H54 (cell line): Measurements from ENCODE around the gene XAGE2.
"Not testable (repeated sequence)": the region's sequence is repeated elsewhere in the genome, so short reads cannot be mapped to it uniquely, and the experiment has no call there.

Source experiments
- DNase-seq: peaks from one replicate; pipeline ENCODE4 v3.0.0; 2011; ENCODE audit warnings: low spot score, mixed read lengths; ENCODE audit not compliant: insufficient read length
- FAIRE-seq: peaks from 3 replicates; lab custom pipeline; 2011; peaks lifted over from hg19 to GRCh38; lab: Jason Lieb, UNC
- POLR2A ChIP-seq: IDR thresholded peaks from 2 replicates; pipeline ENCODE4 v1.6.1; 2011; ENCODE audit warnings: low read depth, mild to moderate bottlenecking, low read length

The XAGE2 gene, protein sequence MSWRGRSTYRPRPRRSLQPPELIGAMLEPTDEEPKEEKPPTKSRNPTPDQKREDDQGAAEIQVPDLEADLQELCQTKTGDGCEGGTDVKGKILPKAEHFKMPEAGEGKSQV

DNA sequence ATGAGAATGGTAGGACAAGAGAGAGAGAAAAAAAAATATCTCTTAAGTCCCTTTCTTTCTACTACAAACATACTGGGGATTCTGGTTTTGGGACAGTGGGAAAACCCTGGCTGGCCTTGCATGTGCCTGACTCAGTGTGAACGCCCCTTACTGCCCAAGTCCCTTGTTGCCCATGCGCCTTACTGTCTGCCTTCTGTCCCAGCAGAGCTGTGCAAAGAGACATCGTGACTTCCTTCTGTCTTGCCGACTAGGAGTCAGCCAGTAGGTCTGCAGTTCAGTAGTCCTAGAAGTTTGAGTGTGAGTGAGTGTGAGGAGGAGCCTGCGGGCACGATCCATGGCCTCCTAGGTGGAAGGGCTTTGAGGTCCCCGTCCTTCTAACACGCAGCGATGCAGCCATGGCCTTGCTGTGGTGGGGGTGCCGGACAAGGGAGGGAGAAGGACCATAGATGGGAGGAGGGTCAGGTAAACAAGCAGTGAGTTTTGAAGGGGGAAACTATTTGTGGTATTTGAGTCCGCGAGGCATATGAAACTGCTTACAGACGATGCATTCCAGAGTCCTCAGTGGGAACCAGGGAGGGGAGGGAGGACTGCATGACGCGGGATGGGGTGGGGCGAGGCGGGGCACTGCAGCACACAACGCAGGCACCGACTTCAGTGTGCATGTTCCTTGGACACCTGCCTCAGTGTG lies at the start of gene XAGE2:
Gene XAGE2, plus strand, starts transcription at position 654 of the 688 bp plus-strand sequence. CDS start 994 bp downstream, outside the sequence.
- no peak for FAIRE-seq
- TF ChIP-seq POLR2A = no peak
- DNase-seq = no peak

DNA sequence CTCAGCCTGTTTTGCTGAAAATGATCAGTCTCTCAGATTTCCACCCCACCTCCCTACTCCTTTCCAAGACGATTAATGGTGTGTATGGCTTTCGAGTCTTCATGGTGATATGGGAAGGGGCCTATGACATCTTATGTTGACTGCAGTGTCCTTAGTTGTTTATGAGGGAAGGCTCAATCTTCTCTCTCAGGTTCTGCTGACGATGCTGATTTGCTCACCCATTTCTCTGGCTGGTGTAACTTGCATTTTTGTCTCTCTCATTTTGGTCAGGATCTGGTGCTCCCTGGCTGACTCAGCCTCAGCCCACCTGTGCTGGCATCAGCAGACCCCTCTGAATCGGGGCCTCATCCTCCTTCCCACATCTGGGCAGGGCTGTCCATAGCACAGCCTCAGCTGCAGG lies 31.4 kb upstream of the XAGE2 start:
- no peak for FAIRE-seq
- DNase-seq = no peak
- TF ChIP-seq POLR2A = no peak

DNA sequence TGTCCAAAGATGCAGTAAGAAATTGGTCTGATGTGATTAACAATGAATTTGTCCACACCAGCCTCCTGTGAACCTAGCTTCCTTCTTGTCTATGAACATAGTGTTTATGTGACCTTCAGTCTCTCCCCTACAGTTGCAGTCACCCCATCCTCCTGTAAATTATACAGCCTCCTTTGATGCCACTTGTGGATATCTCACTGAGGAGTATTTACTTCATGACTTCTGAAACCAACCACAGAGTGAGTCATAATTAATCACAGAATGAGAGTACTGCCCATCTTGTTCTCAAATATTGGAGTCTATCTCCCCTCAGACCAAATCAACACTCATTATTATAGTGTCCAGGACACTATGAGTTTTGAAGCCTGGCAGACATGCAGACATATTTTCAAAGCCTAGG lies 27.3 kb upstream of the XAGE2 start:
- FAIRE-seq (no peak), DNase-seq (no peak)
- TF ChIP-seq POLR2A = no peak

DNA sequence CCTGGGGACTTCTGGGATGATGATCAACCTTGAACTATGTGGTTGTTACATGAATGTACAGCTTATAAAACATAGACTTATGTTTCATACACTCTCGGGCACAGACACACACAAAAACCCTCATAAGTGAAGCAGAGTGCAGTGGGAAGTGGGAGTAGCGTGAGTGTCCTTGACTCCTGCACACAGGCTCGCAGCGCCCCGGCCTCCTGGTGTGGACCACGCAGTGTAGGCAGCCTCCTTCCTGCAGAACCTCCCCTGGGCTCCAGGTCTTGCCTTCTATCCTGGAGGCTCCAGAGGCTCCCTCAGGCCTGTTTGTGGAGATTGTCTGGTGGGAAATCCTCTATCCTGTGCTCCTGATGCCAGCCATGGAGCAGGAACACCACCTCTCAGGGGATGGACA lies 25.7 kb upstream of the XAGE2 start:
- FAIRE-seq, DNase-seq: not testable (repeated sequence)

DNA sequence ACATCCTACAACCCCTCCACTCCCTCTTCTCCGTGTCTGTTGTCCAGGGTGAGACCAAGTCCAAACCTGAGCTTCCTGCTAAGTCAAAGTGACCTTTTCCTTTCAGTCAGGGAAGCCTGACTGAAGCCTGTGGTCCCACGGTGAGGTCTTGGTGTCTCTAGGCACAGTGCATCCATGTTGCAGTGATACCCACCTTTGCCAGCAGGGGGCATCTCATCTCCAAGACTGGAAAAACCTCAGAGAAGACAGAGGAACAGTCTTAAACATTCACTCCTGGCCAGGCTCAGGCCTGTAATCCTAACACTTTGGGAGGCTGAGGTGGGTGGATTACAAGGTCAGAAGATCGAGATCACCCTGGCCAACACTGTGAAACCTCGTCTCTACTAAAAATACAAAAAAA lies 23.4 kb upstream of the XAGE2 start:
- not testable (repeated sequence) for FAIRE-seq

DNA sequence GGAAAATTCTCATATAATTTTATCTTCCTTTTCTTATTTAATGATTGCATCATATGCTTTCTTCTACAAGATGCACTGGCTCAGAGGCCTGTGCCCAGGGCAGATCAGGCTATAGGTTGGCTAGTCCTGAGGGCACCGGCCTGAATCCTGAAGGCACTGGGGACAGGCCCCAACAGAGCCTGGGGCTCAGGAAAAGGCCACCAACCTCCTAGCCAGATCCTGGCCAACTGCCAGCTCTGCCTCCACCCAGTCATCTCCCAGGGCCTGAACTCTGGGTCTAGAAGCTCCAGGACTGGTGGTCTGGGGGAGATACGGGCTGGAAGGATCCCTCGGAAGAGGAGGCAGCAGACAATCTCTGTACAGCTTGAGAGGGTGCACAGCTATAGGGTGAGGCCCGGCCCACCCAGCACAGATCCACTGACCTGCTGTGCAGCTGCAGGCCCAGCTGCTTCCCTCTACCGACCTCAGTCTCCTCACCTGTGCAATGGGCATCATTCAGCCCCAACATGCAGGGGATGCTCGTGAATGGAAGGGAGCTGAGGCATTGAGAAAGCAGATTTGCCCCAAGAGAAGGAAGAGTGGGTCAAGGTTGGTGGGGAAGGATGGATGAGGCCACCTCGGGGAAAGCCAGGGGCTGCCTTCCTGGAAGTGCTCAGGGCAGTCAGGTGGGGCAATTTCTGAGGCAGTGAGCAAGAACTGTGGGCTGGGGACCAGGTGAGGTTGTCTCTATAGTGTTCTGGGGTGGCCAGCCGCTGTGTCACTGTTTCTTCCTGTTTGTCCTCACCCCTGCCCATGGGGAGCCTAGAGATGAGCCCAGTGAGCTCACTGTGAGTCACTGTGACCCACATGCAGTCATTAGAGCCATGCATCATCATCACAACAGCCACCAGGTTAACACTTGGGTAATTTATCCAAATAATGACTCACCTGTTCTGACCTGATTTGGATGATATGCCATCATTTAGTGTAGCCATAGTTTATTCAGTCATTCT lies 22.4 kb upstream of the XAGE2 start:
- no peak for TF ChIP-seq POLR2A
- no peak for FAIRE-seq
- peak; percentile 1 for DNase-seq

More for the DNA sequence above, 23.4 kb upstream of the XAGE2 start:
- DNase-seq = not testable (repeated sequence)

DNA sequence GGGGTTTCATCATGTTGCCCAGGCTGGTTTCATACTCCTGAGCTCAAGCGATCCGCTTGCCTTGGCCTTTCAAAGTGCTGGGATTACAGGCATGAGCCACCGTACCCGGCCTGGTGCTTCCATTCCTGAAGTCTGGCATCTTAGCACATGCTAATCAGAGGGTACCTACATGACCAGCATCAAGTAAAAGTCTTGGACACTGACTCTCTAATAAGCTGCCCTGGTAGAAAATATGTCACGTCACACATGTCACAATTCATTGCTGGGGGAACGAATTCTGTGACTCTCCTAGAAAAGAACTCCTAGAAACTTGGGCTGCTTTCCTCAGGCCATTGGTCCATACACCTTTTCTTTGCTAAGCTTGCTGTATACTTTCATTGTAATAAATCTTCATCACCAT lies 19.1 kb upstream of the XAGE2 start:
- no peak for FAIRE-seq
- TF ChIP-seq POLR2A = no peak
- DNase-seq = no peak

DNA sequence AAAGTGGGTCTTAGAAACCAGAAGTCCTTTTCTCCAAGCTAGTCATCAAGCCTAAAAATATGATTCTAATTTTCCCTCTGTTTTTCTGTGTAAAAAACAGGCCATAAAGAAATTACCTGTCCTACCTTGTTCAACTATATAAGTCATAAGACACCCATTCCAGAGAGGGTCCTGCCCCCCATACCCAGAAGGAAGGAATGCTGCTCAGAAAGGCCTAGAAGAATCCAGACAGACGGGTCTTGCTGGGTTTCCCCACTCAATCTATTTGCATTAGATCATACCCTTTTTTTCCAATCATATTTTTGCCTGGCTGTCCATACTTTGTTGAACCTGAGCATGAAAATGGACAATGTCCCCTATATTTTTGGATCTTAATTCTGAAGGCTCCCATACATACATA lies 16.3 kb upstream of the XAGE2 start:
- FAIRE-seq (no peak), DNase-seq (no peak)
- no peak for TF ChIP-seq POLR2A

DNA sequence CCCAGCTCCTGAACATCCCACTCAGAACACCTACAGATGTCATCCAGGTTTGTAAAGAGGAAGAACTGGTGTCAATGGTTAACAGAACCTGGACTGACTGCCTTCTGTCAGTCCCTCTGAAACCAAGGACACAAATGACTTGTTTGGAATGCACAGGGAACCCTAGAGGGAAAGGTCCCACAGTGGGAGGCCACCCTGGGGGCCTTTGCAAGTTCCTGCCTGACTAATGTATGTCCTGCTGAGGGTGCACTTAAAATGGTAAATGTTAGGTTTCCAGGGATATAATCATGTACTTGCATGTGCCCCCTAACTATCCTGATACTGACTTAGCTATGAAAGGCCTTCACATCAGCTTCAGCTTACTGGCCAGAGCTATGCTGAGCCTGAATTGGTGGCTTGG lies 15.0 kb upstream of the XAGE2 start:
- no peak for TF ChIP-seq POLR2A
- no peak for FAIRE-seq
- no peak for DNase-seq

DNA sequence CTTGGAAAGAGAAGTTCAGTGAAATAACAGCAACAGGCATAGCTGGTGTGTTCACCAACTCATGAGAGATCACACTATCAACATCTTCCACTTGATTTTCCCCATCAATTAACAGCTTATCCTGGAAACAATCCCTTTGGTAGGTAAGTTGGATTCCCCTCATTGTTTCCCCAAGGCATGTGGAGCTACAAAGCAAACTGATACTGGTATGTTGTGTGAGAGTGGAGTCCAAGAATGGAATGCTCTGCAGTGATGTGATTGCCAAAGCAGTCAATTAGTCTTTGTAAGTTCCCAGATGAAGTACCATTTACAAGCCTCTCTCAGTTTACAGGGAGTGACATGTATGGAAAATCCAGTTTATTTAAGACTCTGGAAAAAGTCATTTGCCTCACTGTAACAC lies 13.7 kb upstream of the XAGE2 start:
- DNase-seq (no peak), FAIRE-seq (no peak)
- TF ChIP-seq POLR2A = no peak

DNA sequence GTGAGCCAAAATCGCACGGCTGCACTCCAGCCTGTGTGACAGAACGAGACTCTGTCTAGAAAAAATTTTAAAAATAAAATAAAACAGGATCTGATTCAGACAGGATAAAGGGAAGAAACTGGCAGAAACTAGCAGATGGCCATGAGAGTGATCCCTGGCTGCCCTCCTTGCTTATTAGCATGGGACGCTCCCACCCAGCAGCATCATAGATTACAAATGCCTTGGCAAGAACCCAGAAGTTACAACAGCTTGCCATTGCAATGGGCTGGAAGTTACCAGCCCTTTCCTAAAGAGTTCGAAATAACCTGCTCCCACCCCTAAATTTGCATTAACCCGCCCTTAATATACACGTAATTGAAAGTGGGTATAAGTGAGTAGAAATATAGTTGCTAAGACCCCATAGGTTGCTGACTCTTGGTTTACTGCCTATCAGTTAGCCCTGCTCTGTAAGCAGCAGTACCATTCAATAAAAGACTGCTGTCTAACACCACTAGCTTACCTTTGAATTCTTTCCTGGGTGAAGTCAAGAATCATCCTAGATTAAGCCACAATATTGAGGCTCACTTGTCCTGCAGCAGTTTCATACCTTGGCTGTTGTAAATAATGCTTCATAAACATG lies 9.1 kb upstream of the XAGE2 start:
- FAIRE-seq = no peak
- TF ChIP-seq POLR2A = no peak
- no peak for DNase-seq

DNA sequence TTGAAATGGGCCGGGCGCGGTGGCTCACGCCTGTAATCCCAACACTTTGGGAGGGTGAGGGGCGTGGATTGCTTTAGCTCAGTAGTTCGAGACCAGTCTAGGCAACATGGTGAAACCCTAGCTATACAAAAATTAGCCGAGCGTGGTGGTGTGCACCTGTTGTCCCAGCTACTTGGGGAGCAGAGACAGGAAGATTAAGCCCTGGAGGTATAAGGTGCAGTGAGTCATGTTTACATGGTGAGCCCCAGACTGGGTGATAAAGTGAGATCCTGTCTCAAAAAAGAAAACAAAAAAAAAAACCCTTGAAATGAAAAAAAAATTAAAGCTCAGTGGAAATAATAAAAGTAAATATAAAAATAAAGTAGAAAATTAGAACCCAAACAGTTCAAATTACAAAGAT lies 6.9 kb upstream of the XAGE2 start:
- DNase-seq = no peak
- FAIRE-seq = no peak
- no peak for TF ChIP-seq POLR2A

DNA sequence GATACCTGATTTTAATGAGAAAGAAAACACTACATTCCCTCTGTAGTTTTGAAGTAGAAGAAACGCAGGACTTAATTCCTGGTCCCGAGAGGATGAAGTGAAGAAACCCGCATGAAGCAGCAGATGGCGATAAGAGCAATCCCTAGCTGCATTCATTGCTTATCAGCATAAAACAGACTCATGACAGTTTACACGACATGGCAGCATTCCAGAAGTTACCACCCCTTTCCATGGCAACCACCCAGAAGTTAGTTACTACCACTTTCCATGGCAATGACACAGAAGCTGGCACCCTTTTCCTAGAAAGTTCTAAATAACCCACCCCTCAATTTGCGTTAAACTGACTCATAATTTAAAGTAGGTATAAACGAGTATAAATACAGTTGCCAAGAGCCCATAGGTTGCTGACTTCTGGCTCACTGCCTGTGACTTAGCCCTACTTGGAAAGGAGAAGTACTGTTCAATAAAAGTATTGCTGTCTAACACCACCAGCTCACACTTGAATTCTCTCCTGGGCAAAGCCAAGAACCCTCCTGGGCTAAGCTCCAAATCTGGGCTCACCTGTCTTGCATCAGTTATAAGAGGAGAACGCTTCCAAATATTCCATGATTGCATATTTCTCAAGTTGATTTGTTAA lies 5.5 kb upstream of the XAGE2 start:
- TF ChIP-seq POLR2A = no peak
- FAIRE-seq (no peak), DNase-seq (no peak)
